ENCODE results near the gene NLN.

Gene NLN

GRCh38 chr5:65791712-65792673 is 70.0 kb downstream of the NLN start:
- H3K4me3 ChIP-seq (ENCODE audit: low read length): no peak overlapping the region
- TF ChIP-seq CTCF (IDR thresholded peaks at IDR 0.05; ENCODE audit: insufficient read depth, low read depth, low read length, missing control alignments): no peak
- no peak for DNase-seq (ENCODE audit: low read depth)

DNA sequence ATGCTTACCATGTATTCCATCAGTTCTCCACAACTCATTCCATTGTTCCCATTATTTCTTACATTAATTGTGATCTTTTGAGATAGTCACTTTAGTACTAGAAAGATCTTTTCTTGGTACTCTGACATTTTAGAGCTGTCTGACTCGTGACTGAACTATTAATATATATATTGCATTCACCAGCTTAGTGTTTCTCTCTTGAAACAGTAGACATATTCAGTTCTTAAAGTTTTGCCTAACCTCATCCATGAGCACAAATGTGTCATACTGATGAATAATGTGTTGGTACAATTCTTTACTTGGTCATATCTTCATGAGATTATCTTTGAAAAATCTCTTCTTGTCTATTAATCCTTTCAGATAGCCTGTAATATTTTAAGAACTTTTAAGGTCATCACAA is 74.3 kb downstream of the NLN start:
- H3K4me3 ChIP-seq (ENCODE audit: low read length): no peak overlapping the region
- DNase-seq (ENCODE audit: low read depth): peak; percentile 45
- TF ChIP-seq CTCF (IDR thresholded peaks at IDR 0.05; ENCODE audit: insufficient read depth, low read depth, low read length, missing control alignments): no peak

- no peak for TF ChIP-seq CTCF (IDR thresholded peaks at IDR 0.05; ENCODE audit: insufficient read depth, low read depth, low read length, missing control alignments)
- no peak overlapping the region for H3K4me3 ChIP-seq (ENCODE audit: low read length)
- no peak for DNase-seq (ENCODE audit: low read depth)
Observed at GRCh38 chr5:65796751-65797316, 74.8 kb downstream of the NLN start.

DNA sequence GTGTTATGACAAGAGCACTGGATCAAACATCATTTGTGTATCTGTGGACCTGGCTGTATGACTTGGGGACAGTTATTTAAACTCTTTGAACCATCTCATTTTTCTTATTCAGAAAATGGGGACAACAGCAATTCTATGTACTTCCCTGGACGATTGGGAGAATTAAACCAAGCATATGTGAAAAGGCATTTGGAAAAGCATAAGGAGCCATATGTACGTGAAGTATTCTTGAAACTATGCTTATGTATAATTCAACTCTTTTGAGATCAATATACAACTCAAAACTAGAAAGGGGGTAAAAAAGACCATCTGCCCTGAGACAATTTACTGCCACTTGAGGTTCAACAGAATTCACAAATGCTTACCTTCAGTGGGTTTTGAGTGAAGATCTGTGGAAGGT is 75.5 kb downstream of the NLN start:
- TF ChIP-seq CTCF (IDR thresholded peaks at IDR 0.05; ENCODE audit: insufficient read depth, low read depth, low read length, missing control alignments): no peak
- DNase-seq (ENCODE audit: low read depth): no peak
- no peak overlapping the region for H3K4me3 ChIP-seq (ENCODE audit: low read length)

DNA sequence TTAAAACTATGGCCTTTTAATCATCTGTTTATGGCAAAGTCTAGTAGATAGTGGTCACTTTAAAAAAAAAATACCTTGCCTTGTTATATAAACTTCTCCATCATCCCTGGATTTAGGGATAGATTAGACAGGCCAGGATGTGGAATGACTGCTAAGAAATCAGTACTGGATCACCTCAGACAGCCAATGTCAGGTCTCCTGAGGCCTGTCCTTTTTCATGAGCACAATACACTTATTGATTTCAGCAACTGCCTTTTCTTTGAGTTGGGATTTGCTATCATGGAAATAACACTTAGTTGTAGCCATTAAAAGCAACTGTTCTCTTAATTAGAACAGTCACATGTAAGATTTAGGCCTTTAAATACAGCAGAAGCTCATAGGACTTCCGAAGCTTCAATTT is 77.9 kb downstream of the NLN start:
- no peak for DNase-seq (ENCODE audit: low read depth)
- H3K4me3 ChIP-seq (ENCODE audit: low read length): no peak overlapping the region
- no peak for TF ChIP-seq CTCF (IDR thresholded peaks at IDR 0.05; ENCODE audit: insufficient read depth, low read depth, low read length, missing control alignments)

DNA sequence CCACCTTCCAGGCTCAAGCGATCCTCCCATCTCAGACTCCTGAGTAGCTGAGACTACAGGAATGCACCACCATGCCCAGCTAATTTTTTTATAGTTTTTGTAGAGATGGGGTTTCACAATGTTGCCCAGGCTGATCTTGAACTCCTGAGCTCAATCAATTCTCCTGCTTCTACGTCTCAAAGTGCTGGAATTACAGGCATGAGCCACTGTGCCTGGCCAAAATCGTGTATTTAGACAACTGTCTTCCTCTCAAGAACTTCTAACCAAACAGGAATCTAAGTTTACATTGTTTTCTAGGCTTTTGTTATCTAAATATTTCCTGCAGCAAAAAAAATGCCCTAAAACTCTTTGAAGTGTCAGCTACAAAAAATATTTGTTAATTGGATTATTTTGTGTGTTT is 78.8 kb downstream of the NLN start:
- no peak overlapping the region for H3K4me3 ChIP-seq (ENCODE audit: low read length)
- no peak for DNase-seq (ENCODE audit: low read depth)
- TF ChIP-seq CTCF (IDR thresholded peaks at IDR 0.05; ENCODE audit: insufficient read depth, low read depth, low read length, missing control alignments): no peak

All from epithelial cell of esophagus (primary cell).